HCEC 1CT (cell line): ENCODE results near the gene ZRANB1.
A peak's percentile ranks its signal among the peaks of the same experiment; 100 is the strongest.
"Not testable (repeated sequence)": the region's sequence is repeated elsewhere in the genome, so short reads cannot be mapped to it uniquely, and the experiment has no call there.

Source experiments
- DNase-seq: peaks from one replicate; pipeline ENCODE4 v3.0.0-alpha.2; 2017

ZRANB1 gene

DNA sequence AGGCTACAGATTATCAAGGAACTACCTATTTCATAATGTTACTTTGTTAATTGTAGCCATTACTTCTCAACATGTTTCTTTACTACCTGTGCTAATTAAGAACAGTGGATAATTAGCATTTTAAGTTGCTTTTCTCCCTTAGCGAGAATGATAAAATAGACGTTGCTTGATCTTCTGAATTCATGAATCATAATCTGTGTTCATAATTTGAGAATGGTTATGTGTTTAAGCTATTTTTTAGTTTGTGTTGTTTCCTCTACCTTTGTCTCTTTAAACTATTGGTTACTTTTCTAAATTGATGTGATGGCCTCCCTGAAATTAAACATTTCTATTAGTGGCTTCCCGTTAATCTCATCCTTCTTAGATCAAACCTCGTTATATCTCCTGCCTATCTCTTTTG lies at the start of gene ZRANB1:
ZRANB1 (plus strand) TSS at position 301 of the 400 bp plus-strand sequence. CDS start 371 bp downstream, outside the sequence.
- no peak for DNase-seq

DNA sequence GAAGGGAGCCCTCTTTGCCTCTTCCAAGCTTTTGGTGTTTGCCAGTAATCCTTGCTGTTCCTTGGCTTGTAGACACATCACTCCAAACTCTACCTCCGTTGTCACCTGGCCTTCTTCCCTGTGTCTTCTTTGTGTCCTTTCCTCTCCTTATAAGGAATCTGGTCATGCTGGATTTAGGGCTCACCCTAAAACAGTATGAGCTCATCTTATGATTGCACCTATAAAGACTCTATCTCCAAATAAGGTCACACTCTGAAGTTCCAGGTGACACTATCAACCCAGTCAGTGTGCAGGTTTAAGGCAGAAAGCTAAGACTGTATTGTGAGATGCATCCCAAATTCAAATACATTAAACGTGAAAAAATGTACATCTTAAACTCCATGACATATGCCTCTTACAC lies 49.0 kb upstream of the ZRANB1 start:
- DNase-seq: no peak

DNA sequence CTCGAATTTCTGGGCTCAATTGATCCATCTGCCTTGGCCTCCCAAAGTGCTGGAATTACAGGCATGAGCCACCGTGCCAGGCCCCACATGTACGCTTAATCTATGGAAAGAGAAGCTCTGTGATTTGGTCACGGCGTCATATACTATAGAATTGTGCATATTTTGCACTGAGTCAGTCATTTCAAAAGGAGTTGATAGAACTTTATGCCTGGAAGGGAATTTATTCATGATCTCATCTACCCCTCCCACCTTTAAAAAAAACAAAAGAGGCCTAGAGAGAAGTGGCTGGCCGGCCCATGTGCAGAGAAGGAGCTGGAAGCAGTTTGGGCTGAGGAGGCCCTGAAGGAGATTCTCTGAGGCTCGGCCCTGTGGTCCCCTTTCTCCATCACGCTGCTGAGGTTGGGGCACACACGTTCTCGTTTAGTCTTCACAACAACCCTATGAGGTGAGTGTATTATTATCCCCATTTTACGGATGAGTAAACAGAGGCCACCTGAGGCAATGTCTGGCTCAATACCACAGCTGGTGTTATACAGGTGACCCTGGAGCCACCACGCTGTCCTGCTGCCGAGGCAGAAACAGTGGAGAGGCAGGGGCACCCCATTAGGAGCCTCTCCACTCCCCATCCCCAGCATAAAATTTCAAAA lies 47.2 kb upstream of the ZRANB1 start:
- DNase-seq: no peak

DNA sequence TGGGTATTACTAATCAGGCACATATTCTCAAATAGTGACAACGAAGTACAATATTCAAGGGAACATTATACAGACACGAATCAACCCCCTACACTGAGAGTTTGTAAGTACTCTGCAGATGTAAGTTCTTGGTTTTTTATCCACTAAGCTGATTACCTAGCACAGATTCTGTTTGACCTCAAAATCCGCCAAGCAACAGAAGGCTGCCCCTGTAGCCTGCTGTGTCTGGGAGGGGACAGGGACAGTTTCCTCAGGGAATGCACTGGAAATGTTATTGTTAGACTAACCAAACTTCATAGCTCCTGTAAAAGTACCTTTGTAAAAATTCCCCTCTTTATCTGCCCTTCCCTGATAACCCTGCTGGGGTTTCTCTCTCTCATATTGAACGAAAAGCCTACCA lies 45.2 kb upstream of the ZRANB1 start:
- DNase-seq: no peak

GRCh38 chr10:124898471-124898870 lies 43.5 kb upstream of the ZRANB1 start:
- no peak for DNase-seq

DNA sequence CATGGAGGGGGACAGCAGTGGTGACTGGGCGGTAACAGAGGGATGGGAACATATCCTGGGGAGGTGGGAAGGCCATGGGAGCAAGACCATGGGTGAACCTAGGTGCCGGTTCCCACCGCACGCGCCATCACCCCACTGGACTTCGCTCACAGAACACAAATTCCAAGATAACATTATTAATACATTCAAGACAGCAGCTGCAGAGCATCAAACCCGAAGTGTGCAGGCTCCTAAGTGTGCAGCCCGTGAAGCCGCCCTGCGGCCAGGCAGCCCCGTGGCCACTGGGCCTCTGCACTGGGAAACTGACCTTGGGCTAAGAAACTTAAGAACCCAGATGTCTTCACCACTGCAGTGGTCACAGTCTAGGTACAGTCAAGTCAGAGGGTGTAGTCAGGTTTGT lies 42.8 kb upstream of the ZRANB1 start:
- no peak for DNase-seq

DNA sequence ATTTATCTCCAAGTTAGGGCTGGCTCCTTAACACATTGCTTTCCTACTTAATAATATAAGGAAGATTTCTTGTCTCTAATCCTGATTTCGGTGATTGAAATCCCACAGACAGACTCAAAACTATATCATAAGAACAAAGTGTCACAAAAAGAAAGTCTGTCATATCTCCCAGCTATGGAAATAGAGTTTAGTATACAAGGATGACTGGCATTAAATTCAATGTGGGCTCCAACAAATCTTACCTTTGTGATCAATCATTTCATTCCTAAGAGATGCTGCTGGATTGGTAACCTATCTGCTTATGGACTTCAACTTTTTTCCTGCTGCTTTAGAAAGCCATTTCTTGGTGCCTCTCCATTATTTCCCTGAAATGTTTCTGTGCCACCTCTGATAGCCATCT lies 39.5 kb upstream of the ZRANB1 start:
- DNase-seq: no peak

- no peak for DNase-seq
Measured at GRCh38 chr10:124903111-124903510, 38.8 kb upstream of the ZRANB1 start.

DNA sequence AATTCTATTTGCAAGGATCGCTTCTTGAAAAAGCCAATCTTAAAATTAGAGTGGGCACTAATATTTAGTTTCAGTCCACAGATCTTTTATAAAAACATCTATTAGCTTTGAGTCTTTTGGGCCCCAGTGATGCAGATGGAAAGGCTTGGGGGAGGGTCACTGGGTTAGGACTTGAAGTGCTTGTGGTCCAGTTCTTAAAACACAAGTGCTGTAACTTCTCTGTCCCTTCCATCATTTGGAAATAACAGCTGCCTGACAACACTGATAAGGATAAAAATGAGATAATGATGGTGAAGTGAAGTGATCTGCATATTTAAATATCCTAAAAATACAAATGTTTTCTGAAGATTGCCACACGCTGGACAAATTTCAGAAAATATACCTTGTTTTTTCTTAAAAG lies 37.1 kb upstream of the ZRANB1 start:
- DNase-seq: no peak

DNA sequence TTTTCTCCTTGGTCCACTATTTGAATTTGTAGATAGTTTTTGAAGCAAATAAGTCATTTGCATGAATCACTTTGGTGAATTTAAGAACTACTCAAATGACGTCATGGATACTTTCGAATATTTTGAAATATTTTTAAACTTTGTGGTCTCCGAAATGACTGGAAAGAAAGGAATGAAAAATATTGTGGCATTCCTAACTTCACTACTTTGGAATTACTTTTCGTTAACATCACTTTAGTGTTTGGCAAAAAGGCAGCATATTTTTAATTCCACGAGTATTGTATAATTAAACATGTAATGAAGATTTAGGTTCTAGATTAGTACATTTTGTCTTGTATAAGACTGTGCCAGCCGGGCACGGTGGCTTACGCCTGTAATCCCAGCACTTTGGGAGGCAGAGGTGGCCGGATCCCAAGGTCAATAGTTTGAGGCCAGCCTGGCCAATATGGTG lies 35.3 kb upstream of the ZRANB1 start:
- peak; percentile 96 for DNase-seq

DNA sequence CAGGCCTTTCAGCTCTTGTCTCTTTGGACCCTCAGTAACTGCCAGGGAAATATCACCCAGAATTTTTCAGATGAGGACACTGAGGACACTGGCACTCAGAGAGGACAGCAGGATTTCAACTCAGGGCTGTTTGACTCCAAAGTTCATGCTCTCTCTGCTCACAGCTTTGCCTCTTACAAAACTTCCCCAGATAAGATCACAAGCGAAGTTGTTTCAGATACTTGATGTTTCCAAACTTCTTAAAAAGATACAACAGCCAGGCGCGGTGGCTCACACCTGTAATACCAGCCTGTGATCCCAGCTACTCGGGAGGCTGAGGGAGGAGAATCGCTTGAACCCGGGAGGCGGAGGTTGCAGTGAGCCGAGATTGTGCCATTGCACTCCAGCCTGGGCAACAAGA lies 32.4 kb upstream of the ZRANB1 start:
- DNase-seq: no peak

GRCh38 chr10:124911124-124912067 lies 30.5 kb upstream of the ZRANB1 start:
- peak; percentile 48 for DNase-seq

DNA sequence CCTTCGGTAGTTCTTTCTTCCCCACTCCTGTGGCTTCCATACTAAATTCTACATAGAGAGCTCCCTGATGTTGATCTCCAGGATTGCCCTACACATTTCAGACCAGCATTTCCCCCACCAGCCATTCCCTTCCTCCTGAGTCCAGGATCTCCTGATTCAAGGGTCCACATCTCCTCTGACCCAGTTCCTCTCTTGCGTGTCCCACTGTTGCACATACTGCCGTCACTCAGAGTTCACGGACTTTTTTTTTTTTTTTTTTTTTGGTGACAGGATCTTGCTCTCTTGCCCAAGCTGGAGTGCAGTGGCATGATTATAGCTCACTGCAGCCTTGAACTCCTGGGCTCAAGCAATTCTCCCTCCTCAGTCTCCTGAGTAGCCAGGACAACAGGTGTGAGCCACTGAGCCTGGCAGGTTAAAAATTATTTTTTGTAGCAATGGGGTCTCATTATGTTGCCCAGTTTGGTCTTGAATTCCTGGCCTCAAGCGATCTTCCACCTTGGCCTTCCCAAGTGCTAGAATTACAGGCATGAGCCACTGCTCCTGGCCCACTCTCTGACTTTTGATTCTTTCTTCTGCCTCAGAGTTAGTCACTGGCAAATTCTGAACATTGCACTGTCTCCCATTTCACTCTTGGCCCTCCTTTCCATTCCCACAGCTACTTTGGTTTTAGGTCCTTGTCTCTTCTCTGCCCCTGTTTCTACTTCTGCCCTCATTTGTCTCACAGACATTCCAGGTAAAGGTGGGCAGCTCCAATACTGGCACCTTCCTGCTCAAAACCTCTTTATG lies 29.6 kb upstream of the ZRANB1 start:
- no peak for DNase-seq

DNA sequence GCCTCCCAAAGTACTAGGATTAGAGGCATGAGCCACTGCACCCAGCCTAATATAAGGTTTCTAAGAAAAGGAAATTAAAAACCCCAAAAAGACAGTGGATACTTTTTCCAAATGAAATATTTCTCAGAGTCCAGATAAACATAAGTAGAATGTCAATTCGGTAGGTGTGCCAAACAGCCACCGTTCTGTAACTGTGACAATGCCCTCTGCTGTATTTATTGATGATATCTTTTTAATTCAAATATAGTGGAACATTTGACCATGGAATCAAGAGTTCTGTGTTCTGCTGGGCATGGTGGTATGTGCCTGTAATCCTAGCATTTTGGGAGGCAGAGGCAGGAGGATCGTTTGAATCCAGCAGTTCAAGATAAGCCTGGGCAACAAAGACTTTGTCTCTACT lies 28.8 kb upstream of the ZRANB1 start:
- no peak for DNase-seq

DNA sequence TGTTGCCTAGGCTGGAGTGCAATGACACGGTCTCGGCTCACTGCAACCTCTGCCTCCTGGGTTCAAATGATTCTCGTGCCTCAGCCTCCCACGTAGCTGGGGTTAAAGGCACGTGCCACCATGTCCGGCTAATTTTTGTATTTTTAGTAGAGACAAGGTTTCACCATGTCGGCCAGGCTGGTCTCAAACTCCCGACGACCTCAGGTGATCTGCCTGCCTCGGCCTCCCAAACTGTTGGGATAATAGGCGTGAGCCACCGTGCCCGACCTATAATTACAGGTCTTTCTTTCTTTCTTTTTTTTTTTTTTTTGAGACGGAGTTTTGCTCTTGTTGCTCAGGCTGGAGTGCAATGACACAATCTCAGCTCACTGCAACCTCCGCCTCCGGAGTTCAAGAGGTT lies 27.5 kb upstream of the ZRANB1 start:
- DNase-seq: not testable (repeated sequence)

- DNase-seq: no peak
Measured at GRCh38 chr10:124916098-124916584, 25.8 kb upstream of the ZRANB1 start.

- DNase-seq: peak; percentile 95
Measured at GRCh38 chr10:124916585-124917427, 25.1 kb upstream of the ZRANB1 start.

GRCh38 chr10:124917428-124918190 lies 24.3 kb upstream of the ZRANB1 start:
- peak; percentile 31 for DNase-seq

DNA sequence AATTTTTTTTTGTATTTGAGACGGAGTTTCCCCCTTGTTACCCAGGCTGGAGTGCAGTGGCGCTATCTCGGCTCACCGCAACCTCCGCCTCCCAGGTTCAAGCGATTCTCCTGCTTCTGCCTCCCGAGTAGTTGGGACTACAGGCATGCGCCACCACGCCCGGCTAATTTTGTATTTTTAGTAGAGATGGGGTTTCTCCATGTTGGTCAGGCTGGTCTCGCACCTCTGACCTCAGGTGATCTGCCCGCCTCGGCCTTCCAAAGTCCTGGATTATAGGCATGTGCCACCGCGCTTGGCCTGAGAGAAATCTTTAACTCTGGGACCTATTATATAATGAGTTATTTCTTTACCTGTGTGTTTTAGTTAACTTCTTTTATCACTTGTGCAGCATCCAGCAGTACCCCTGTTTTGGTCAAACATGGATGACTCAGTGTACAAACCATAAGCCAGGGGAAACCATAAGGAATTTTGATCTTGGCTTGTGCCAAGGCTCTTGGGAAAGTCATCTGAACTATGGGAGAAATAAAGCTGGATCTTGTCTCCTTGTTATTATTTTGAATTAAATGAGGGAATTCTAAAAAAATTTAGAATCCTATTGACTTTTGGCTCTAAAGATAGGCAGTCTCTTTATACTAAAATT lies 23.6 kb upstream of the ZRANB1 start:
- peak; percentile 84 for DNase-seq

GRCh38 chr10:124918906-124919305 lies 23.0 kb upstream of the ZRANB1 start:
- peak; percentile 71 for DNase-seq

DNA sequence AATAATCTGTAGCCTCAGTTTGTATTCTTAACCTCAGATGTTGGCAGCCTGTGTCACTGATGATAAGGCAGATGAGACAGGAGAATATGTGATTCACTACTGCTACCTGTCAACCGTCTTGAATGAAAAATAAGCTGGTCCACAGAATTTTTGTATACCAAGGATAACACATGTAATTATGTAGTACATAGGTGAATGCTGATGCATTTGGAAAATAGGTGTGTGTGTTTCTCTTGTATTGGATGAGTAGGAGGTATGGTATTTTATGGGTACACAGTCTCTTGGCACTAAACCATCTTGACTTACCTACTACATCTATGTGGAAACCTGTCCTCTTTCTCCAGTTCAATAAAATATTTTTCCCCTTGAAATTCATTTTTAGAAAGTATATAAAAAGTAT lies 20.7 kb upstream of the ZRANB1 start:
- DNase-seq: no peak
